HG03442 (cell line): ENCODE measurements around the gene FOSL1.
A peak's percentile ranks its signal among the peaks of the same experiment; 100 is the strongest.

Source experiments
- ATAC-seq: cut with Tn5 transposase; IDR thresholded peaks from one replicate; pipeline ENCODE4 v1.9.1; 2021; ENCODE audit warnings: mild to moderate bottlenecking, moderate library complexity; ENCODE audit not compliant: unreplicated experiment

Gene FOSL1

DNA sequence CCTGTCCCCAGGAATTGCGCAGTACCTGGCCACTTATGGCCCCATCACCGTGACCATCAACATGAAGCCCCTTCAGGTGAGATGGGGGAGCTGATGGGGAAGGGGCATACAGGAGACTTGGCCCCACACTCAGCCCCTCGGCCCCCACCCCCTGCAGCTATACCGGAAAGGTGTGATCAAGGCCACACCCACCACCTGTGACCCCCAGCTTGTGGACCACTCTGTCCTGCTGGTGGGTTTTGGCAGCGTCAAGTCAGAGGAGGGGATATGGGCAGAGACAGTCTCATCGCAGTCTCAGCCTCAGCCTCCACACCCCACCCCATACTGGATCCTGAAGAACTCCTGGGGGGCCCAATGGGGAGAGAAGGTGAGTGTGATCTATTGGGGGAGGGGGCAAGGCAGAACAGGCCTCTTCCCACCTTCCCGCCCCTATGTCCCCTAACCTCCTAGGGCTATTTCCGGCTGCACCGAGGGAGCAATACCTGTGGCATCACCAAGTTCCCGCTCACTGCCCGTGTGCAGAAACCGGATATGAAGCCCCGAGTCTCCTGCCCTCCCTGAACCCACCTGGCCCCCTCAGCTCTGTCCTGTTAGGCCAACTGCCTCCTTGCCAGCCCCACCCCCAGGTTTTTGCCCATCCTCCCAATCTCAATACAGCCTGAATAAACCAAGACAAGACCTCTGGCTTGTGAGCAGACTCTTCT is 17.0 kb downstream of the FOSL1 start:
- ATAC-seq, result no peak

GRCh38 chr11:65882120-65883057 is 17.8 kb downstream of the FOSL1 start:
- ATAC-seq, result no peak

DNA sequence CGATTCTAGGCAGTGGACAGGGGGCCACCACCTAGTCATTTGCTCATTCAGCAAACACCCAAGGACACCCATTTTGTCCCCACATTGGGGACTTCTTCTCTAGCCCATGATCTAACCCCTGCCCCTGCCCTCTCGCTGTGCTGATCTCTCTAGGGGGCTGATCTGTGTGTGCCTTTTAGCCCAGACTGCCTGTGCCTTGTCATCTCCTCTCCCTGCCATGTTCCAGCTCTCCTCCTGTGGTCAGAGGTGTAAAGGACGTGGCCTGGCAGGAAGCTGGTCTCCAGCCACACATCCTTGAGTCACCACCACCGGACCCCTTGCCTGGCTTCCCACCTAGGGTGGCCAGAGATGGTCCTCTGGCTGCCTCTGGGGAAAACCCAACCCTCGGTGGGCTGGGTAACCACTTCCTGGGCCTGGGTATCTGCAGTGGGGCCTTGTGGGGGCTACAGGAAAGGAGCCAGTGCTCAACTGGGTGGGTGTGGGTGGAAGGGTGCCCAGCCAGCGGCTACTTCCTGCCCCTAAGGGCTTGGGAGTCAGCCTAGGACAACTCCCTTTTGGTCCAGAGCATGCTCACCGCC is 19.3 kb downstream of the FOSL1 start:
- ATAC-seq, result no peak

DNA sequence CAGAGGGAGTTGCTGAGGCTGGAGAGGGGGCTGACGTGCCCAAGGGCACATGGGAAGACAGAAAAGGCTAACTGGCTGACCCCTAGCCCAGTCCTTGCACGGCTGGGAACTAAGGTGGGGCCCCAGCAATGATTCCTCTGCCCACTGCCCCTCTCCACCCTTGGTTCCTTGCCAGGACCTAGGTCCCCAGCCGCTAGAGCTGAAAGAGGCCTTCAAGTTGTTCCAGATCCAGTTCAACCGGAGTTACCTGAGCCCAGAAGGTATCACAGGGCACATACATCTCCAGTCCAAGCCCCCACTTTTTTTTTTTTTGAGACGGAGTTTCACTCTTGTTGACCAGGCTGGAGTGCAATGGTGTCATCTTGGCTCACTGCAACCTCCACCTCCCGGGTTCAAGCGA is 20.2 kb downstream of the FOSL1 start:
- no peak for ATAC-seq

DNA sequence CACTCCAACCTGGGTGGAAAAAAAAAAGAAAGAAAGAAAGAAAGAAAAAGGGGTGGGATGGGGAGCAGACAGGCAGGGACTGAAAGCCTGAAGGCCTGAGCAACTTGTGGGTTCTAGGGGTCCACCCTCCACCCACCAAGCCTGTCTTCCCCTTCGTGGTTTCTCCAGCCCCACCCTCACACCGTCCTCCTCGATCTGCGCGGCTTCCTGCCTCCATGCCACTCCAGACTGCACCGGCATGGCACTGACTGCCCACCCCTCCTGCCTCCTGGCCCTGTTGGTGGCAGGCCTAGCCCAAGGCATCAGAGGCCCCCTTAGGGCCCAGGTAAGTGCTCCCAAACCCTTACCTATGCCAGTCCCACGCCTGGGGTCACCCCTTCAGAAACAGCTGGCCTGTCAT is 20.6 kb downstream of the FOSL1 start, which contains the start of gene CTSW:
TSS of gene CTSW (plus strand) at position 221 of the 400 bp plus-strand sequence. CDS start at position 239, 18 bp downstream.
- no peak for ATAC-seq

DNA sequence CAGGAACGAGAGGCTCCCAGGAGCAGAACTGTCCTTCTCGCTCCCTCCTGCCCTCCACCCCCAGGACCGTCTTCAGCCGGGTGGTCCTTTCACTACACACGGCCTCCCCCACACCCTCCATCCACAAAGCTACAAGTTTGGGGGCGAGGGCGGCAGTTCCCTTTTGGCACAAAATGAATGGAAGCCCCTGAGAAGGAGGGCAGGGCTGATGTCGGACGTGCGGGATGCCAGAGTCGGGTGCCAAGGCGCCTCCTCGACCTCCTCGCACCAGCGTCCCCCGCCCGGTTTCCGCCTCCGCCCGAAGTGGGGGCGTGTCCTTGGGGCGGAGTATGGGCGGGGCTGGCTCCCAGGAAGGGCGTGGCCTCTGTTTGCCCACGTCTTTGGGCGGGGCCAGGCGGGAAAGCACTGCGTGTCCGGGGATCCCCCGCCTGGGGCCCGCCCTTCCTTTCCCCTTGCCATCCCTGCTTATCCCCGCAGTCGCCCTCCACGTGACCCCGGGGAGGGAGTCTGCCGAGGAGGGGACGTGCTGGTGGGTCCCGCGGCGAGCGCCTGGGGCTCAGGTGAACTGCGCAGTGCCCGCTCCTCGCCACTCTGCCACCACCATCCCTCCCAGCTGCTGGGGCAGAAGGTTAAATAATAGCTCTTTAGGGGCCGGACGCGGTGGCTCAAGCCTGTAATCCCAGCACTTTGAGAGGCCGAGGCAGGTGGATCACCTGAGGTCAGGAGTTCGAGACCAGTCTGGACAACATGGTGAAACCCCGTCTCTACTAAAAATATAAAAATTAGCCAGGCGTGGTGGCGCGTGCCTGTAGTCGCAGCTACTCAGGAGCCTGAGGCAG is 26.7 kb downstream of the FOSL1 start:
- ATAC-seq, result peak; percentile 81

- ATAC-seq, result no peak
Observed at GRCh38 chr11:65872586-65873317, 27.4 kb downstream of the FOSL1 start, which contains the start of gene EFEMP2. EFEMP2 (minus strand) TSS chr11:65872800; CDS start chr11:65872354, 446 bp downstream.

GRCh38 chr11:65871811-65872548 is 28.2 kb downstream of the FOSL1 start:
- no peak for ATAC-seq

DNA sequence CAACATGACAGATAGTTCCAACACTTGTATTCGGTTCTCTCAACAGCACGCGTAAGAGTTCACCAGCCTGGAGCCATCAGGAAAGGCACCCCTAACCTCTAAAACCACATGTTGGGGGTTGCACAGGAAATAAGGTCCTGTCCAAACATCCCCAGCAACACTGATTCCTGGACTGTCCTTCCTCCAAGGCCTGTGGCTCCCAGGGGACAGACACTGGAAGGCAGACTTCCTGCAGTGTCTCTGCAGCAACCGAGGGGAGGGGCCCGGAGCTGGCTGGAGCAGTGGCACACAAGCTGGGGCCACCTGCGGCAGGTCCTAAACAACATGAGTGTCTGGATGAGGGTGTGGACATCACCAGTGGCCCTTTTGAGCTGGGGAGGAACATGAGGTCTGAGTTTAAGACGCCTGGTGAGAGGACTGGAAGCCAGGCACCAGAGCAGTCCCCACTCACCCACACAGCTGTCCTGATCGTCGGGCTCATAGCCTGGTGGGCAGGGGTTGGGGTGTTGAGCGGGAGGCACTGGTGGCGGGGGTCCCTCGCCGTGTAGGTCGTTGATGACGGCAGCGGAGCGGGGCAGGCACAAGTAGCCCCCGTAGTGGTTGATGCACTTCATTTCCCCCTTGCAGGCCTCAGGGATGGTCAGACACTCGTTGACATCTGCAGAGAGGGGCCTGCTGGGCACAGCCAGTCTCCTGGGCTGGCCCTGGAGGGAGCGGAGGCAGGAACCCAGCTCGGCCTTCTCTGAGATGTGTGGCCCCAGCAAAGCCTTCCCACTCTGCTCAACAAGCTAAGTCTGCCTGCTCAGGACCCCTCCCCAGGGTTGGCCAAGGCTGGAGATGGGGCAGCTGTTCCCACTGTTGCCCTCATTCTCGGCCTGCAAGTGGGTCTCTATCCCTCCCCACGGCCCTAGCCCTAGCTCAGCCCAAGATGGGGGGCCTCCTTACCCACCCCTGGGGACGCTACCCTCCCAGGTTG is 29.2 kb downstream of the FOSL1 start:
- ATAC-seq, result no peak

DNA sequence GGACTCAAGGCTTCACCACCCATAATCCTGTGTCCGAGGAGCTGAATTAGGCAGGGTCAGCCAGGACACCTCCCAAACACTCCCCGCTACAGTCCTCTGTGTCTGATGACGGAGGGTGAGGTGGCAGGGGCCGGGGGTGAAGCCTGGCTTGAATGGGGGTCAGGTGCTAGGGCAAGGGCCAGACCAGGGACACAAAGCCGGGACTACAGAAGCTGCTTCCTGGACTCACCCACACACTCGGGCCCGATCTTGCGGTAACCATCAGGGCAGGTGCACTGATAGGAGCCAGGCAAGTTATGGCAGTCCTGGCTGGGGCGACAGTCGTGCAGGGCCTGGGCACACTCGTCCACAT is 29.9 kb downstream of the FOSL1 start:
- ATAC-seq, result no peak

GRCh38 chr11:65869643-65870306 is 30.4 kb downstream of the FOSL1 start:
- no peak for ATAC-seq

- no peak for ATAC-seq
Observed at GRCh38 chr11:65868907-65869306, 31.3 kb downstream of the FOSL1 start.

DNA sequence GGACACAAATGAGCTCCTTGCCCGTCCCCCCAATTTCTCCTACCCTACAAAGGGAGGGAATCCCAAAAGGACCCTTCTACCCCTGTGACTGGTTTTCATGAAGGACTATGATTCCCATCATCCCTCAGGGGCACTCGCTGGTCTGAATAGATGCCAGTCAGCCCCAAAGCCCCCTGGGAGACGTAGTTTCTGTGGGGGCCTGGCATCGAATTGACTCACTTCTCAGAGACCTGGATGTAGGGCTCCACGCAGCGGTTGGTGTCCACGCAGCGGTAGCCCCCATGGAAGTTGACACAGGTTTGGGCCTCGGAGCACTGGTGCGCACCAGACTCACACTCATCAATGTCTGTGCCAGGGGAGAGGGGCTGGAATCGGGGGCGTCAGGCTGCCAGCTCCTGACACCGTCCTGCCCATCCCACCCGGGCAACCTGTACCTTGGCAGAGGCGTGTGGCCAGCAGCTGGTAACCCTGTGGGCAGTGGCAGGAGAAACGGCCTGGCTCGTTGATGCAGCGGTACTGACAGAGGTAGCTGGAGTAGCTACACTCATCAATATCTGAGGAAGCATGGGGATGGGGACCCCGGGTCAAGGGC is 32.0 kb downstream of the FOSL1 start:
- no peak for ATAC-seq

DNA sequence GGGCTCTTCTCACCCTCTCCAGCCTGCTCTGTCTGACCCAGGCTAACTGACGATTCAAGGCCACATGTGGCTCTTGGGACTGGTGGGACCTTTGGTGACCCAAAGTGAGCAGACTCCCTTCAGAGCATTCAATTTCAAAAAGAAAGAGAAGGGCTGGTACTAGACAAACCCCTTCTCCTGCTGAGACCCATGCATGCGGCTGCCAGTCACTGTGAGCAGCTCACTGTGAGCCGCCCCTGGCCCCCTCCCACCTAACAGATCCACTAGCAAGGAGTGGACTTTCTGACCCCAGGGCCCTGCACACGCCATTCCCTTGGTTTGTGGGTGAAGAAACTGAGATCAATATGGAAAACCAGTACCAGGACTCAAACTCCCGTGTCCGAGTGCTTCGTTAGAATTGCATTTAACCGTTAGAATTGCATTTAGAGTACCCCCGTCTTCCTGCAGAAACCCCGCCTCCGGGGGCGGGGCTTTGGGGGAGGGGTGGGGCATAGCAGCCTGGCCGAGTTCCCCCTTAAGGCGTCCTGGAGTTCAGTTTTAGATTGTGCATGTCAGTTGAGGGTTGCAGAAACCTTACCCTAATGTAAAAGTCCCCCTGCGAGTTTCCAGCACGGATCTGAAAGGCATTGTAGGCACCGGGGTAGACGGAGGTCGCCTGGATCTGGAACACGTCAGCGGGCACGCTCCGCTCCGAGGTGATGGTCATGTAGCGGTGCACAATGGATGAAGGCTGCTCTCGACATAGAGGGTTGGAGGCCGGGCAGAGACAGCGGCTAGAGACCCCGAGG is 32.7 kb downstream of the FOSL1 start:
- no peak for ATAC-seq

DNA sequence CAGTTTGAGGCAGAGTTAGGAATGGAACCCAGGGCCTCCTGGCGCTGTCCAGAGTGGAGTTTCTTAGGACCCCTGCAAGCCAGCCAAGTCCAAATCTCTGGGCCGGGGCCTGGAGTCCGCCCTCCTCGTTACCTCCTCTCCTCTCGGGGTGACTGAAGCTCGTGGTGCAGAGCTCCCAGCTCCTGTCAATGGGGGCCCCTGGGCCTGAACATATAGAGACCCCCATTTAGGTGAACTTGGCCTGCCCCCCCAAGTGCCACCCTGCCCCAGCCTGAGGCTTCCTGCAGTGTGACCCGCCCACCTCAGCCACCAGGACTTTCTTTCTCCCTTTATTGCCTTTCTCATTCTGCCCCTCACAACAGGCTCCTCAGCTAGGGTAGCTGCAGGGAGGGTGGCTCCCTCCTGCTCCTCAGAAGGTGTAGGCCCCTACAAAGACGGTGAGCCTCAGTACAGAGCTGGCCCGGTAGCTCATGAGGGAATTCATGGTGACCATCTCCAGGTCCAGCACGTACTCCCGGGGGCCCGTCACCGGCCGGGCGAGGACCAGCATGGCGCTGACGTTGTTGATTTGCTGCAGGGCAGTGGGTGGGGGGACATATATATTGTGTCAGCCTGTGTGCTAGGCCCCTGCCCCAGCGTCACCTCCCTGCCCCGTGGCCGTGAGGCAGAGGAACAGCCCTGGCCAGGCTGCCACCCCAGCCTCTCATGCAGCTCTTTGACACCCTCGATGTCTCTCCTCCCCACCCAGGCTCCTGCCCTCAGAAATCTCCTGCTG is 33.5 kb downstream of the FOSL1 start:
- no peak for ATAC-seq
